GM12865 (cell line): ENCODE data around the gene PKP4.

Experiments
- DNase-seq: peaks from one replicate; pipeline ENCODE4 v3.0.0; 2010; ENCODE audit warnings: low read depth
- H3K4me3 ChIP-seq: 2 replicates; pipeline ENCODE4 v1.5.1; 2011; ENCODE audit warnings: mild to moderate bottlenecking, low read depth, low read length, control low read depth
- CTCF ChIP-seq: IDR thresholded peaks from 2 replicates; pipeline ENCODE4 v1.5.1; 2011; ENCODE audit warnings: low read length, control low read depth, low read depth, inconsistent platforms; ENCODE audit not compliant: insufficient read depth; ENCODE audit errors: missing control alignments

PKP4 gene

GRCh38 chr2:158484892-158485556 lies 28.3 kb downstream of the PKP4 start:
- no peak for TF ChIP-seq CTCF
- DNase-seq, result peak; percentile 20
- no peak overlapping the region for H3K4me3 ChIP-seq

DNA sequence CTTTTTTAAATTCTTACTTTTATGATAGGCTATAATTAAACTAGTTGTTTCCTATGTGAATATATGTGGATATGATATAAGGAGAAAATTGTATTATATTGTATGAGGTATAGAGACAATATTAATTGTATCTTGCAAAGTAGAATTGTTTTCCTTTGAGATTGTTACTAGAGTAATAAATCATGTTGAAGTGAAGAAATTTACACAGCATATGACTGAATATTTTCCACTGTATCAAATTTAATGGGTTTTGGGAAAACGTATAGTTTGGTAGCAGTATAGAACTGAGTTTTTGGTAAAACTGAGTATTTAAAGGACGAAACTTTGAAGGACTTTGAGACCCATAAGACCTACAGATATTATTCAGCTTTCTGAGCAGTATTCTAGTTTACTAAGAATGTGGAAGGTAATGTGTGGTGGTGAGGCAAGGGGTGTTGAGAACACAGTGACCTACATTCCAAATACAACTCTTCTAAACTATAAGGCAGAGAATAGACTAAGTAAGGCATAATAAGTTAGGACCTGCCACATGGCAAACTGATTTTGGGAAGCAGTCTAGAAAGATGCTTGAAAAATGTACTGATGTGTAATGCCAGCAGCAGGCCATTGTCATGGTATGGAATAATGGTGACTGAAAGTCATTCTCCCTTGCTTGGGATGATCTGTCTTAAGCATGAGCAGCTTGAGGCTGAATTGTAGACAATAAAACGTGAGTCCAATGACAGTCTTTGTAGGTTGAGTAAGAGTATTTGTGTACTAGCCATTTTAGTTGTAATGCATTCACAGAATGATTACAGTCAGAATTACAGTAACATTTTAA lies 29.6 kb downstream of the PKP4 start:
- no peak overlapping the region for H3K4me3 ChIP-seq
- TF ChIP-seq CTCF, result no peak
- no peak for DNase-seq

DNA sequence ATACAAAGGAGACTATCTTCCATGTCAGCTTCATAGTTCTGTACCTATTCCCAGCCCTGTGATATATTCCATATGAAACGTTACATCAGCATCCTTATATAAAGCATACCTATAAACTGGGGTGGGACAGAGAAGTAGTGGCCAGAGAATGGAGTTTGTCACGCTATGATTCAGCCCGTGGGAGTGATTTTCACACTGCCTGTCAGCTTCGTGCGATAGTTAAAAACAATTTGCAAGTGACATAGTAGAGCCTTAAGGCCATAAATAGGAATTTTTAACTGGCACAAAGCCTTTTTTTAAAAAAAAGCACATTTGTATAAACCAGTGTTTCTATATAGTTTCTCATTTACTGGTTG lies 30.2 kb downstream of the PKP4 start:
- TF ChIP-seq CTCF, result no peak
- no peak for DNase-seq
- no peak overlapping the region for H3K4me3 ChIP-seq

DNA sequence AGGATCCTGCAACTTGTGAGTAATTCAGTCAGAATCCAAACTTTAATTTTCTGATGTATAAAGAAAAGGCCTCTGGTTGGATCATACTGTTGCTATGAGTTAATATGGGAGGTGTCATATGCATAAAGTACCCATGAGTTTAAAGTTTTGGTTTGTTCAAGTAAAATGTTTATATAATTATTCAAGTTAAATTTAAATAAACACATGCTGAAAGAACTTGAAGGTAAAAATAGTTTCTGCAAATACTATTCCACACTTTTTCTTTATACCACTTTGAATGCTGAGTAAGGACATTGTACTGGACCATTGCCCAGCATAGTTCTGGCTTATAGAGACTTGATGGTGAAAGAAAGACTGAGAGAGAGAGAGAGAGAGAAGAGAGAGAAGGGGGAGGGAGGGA lies 30.7 kb downstream of the PKP4 start:
- no peak for DNase-seq
- no peak for TF ChIP-seq CTCF
- no peak overlapping the region for H3K4me3 ChIP-seq

DNA sequence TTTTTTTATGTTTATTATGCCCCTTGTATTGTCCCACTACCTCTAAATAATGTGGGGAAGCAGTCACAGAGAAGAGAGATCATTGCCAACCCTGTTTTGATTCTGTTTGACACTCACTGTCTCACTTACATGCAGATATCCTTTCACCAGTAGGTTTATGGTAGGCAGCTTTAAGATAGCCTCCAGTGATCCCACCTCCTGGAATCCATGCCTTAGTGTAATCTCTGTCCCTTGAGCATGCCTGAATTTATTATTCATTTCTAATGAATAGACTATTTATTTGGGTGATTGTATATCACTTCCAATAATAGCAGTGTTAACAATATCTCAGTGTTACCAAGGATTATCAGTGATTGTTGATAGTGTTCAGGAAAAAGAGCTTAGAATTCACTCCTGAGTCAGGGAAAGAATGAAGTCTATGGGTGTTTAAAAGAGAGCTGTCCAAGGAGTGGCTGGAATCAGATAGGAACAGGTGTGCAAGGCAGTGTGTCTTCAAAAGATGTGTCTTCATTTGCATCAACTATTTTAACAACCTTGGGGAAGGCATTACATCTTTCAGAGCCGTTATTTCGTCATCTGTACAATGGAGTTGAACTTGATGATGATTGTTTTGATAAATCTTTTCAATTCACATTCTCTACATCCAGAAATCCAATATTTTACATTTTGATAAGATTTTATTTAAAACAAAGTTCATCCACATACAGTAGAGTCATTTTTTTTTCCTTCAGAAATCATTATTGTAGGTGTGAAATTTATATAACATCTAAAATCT lies 31.9 kb downstream of the PKP4 start:
- no peak for TF ChIP-seq CTCF
- no peak for DNase-seq
- no peak overlapping the region for H3K4me3 ChIP-seq

DNA sequence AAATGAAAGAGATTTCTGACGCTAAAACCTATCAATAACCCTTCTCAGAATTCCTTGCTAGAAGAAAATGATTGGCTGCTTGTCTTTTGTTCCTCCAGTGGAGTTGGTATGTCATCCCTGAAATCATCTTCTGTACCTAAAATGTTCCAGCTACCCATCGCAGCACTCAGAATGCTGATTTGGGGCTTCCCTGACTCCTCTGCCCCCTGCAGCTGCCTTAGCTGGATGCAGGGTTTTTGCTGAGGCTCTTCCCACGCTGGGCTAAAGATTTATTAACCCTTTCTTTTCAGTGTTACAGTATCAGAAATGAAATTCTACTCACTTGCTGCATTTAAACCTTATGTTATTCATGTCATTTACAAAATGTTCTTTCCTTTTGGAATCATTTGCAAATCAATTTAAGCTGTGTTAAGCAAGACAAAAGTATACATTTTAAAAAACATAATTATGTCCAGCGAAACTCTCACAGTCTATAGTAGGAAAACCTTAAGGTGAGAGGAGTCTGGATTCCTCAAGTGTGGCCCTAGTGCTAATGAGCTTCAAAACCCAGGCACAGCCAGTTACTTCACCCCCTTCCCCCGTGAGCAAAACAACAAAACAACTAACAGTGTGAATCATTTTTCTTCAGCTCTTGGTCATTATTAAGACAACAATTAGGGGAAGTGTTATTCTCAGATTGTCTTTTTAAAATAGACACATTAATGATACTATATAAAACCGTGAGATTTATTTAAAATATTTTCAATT lies 32.8 kb downstream of the PKP4 start:
- no peak for DNase-seq
- no peak for TF ChIP-seq CTCF
- no peak overlapping the region for H3K4me3 ChIP-seq
